A673 (cell line): Measurements from ENCODE around the gene PJA2.

Source experiments
- CTCF ChIP-seq: fragments of 300-800, 200-600 bp; sonication (generic); conservative IDR thresholded peaks from 2 replicates; pipeline ENCODE4 v1.5.1; 2017; ENCODE audit warnings: low read depth, mild to moderate bottlenecking, antibody characterized with exemption, low read length, moderate library complexity, mixed read lengths
- EZH2 ChIP-seq: fragments of 200-600 bp; sonication (generic); IDR thresholded peaks from 2 replicates; pipeline ENCODE4 v1.6.1; 2017; ENCODE audit warnings: borderline replicate concordance, low read depth, mild to moderate bottlenecking, mixed read lengths, antibody characterized with exemption, low read length; ENCODE audit not compliant: poor library complexity, severe bottlenecking

- TF ChIP-seq CTCF (no peak), EZH2 (no peak)
Measured at GRCh38 chr5:109326919-109327318, 82.9 kb downstream of the PJA2 start.
